Measurements from ENCODE around the gene SUGCT. TPM values are rescaled to one million over a fixed set of nuclear protein-coding genes. Genes with fewer than 3 reads are reported as not detected.

The SUGCT gene
- total RNA-seq, 1 donor = 6.7 TPM

DNA sequence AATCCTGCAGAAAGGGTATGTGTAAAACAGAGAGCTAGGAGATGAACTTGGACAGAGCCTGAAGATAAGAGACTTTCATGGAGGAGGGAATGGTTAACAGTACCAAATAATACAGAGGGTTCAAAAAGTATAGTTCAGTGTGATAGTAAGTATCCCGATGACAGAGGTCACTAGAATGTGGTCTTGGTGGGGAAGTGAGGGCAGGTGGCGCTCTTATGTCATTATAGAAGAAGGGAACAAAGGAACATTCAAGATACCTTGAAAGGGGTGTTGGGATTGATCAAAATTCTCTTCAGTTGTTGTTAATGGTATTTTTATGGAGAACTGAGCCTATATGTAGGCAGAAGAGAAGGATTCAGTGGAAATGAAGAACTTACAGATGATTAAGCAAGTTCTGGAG lies 312.5 kb downstream of the SUGCT start:
- TF ChIP-seq, protein P1, sequence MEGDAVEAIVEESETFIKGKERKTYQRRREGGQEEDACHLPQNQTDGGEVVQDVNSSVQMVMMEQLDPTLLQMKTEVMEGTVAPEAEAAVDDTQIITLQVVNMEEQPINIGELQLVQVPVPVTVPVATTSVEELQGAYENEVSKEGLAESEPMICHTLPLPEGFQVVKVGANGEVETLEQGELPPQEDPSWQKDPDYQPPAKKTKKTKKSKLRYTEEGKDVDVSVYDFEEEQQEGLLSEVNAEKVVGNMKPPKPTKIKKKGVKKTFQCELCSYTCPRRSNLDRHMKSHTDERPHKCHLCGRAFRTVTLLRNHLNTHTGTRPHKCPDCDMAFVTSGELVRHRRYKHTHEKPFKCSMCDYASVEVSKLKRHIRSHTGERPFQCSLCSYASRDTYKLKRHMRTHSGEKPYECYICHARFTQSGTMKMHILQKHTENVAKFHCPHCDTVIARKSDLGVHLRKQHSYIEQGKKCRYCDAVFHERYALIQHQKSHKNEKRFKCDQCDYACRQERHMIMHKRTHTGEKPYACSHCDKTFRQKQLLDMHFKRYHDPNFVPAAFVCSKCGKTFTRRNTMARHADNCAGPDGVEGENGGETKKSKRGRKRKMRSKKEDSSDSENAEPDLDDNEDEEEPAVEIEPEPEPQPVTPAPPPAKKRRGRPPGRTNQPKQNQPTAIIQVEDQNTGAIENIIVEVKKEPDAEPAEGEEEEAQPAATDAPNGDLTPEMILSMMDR (IDR thresholded peaks at IDR 0.05; ENCODE audit: insufficient read depth, low read length) = no peak
- no peak for DNase-seq (ENCODE audit: low read depth)
- H3K4me3 ChIP-seq (ENCODE audit: low read depth, low read length) = no peak overlapping the region

DNA sequence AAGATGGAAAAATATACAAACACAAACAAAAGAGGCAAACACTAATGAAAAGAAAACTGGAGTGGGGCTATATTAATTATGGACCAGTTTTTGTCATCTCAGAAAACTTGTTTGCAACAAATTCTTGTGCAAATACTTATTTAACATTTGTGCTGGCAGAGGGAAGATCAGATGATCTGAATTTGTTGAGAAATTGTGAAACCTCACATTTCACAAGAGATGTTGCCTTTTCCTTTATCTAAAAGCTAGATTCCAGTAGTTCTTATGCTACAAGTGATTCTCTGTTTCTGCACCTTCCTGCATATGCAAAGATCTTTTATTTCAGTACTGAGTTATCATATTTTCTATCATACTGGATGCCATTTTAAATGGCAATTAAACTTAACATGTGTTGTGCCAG lies 320.7 kb downstream of the SUGCT start:
- DNase-seq (ENCODE audit: low read depth) = peak; percentile 70
- H3K4me3 ChIP-seq (ENCODE audit: low read depth, low read length) = no peak overlapping the region
- TF ChIP-seq, protein P1 (IDR thresholded peaks at IDR 0.05; ENCODE audit: insufficient read depth, low read length) = no peak

DNA sequence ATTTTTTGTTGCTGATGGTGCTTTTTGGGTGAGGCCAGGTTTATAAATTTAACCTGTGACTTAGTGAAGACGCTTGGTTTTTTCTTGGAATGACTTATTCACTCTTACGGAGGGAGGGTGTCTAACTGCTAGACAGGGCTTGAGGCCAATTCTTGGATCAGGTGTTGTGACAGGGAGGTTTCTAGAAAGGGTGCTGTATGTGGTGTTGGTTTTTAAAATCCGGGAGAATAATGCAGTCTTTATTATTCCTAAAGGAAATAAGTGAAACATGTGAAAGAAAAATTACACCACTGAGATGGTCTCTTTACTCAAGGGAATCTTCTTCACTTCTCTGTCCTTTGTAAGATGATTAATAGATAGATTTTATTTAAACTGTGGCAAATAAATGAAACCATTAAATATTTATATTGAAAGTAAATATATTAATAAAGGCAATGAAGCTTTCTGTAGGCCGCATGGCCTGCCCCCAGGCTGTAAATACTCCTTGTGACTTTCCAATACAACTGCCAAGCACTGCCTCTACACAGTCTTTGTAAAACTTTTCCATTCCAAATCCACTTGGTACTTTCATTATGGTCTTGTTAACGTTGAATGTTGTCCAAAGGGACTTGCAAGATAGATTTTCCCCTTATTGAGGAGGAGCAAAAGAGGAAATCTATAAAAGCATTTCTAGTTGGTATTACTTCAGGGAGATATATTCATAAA lies 323.1 kb downstream of the SUGCT start:
- no peak for DNase-seq (ENCODE audit: low read depth)
- TF ChIP-seq, protein P1 (IDR thresholded peaks at IDR 0.05; ENCODE audit: insufficient read depth, low read length) = no peak
- no peak overlapping the region for H3K4me3 ChIP-seq (ENCODE audit: low read depth, low read length)

DNA sequence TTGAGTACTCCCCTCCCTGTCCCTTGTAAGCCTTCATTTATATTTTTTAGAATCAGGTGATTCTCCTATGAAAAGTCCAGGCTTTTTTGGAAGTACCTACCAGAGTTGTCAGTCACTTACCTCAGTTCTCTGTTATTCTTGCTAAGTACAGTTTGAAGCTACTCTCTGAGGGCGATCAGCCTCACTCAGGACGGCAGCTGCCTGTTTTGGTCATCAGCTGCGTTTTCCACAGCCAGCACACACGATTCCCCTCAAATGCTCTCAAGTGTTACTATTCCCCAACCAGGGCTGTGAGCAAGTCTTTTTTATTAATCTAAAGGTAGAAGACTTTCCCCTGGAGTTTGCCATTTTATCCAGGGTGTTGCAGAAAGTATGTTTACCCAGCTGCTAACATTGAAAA lies 328.6 kb downstream of the SUGCT start:
- TF ChIP-seq, protein P1 (IDR thresholded peaks at IDR 0.05; ENCODE audit: insufficient read depth, low read length) = no peak
- H3K4me3 ChIP-seq (ENCODE audit: low read depth, low read length) = no peak overlapping the region
- DNase-seq (ENCODE audit: low read depth) = no peak

DNA sequence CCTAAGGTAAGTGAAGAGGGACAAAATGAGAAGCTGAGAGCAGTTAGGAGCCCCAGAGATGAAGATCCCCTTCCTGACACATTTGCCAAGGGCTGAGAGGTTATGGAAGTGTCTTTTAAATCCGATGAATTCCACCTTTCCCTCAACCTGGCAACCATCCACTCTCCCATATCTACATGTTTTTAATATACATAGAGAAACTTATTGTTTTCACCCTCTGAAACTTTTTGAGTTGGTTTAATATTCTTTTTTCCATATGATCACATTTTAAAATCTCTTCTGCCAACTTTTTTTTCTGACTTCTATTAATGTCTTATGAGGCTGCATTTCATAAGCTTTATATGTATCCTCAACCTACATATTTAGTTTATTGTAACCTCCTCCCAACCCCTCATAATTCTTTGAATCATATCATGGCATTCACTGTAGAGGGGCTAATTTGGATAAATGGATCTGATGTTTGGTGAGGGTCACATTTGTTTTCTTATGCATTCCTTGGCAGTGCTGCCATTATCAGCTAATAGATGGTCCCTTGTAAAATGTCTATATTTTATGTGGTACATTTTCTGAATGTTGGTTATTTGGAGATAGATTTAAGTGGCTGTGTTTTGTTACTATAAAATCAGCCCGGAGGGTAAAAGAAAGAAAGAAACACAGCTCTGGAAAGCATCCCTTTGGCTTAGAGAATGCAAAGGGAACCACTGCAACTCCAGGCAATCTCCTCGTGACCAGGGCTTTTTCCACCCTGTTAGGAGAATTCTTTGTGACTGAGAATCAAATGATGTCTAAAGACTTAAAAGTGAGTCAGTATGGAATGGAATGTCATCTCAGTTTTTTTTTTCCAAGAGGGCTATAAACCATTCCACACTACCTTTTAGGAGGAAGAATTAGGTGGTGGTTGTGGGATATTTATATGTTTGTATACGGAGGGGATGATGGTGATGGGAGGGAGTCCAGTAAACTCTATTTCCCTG lies 334.4 kb downstream of the SUGCT start:
- TF ChIP-seq, protein P1 (IDR thresholded peaks at IDR 0.05; ENCODE audit: insufficient read depth, low read length) = no peak
- H3K4me3 ChIP-seq (ENCODE audit: low read depth, low read length) = no peak overlapping the region
- DNase-seq (ENCODE audit: low read depth) = peak; percentile 88

DNA sequence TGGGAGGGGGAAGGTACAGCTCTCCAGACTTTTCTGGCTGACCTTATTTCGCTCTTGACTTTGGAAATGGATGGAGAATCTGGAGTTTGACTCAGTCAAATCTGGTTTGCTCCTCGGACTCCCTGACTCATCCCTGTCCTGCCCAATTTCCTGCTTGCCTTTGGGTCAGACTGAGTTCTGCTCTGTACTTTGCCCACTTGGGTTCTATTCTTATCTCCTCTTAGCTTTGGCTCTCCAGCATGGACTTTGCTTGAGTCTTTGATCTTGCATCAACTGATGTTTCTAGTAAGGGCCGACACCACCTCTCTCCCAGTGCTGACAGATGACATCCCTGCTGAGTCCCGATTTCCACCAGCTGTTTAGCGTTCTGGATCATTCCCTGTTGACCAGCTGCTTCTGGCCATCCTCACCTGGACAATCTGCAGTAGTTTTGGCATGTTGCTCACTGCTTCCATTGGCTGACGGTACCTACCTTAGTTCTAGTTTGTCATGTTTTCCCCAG lies 335.3 kb downstream of the SUGCT start:
- TF ChIP-seq, protein P1 (IDR thresholded peaks at IDR 0.05; ENCODE audit: insufficient read depth, low read length) = no peak
- no peak overlapping the region for H3K4me3 ChIP-seq (ENCODE audit: low read depth, low read length)
- DNase-seq (ENCODE audit: low read depth) = peak; percentile 56
